Trophoblast cell (in vitro differentiated cells and primary cell): ENCODE results near the gene CASP4.

Experiments
- DNase-seq, 2 donors: peaks; one replicate each; pipeline ENCODE4 v3.0.0-alpha.2; 2016
- H2AFZ ChIP-seq: 2 replicates; pipeline ENCODE4 v1.6.1; 2013; ENCODE audit warnings: low read length, moderate library complexity, mild to moderate bottlenecking; ENCODE audit not compliant: insufficient read depth, poor library complexity
- H2AK5ac ChIP-seq: 2 replicates; pipeline ENCODE4 v1.6.1; 2013; ENCODE audit warnings: mild to moderate bottlenecking, low read length
- H2BK120ac ChIP-seq: 2 replicates; pipeline ENCODE4 v1.6.1; 2013; ENCODE audit warnings: low read length, mild to moderate bottlenecking, moderate library complexity; ENCODE audit not compliant: insufficient read depth, poor library complexity
- H2BK12ac ChIP-seq: 2 replicates; pipeline ENCODE4 v1.6.1; 2013; ENCODE audit warnings: mild to moderate bottlenecking, low read length, moderate library complexity
- H2BK5ac ChIP-seq: 2 replicates; pipeline ENCODE4 v1.6.1; 2013; ENCODE audit warnings: low read length, low read depth, moderate library complexity, mild to moderate bottlenecking; ENCODE audit not compliant: poor library complexity
- H3K14ac ChIP-seq: 2 replicates; pipeline ENCODE4 v1.6.1; 2013; ENCODE audit warnings: mild to moderate bottlenecking, low read length
- H3K18ac ChIP-seq: 2 replicates; pipeline ENCODE4 v1.6.1; 2013; ENCODE audit warnings: mild to moderate bottlenecking, low read length
- H3K23ac ChIP-seq: 2 replicates; pipeline ENCODE4 v1.6.1; 2013; ENCODE audit warnings: low read length
- H3K27ac ChIP-seq: 2 replicates; pipeline ENCODE4 v1.5.1; 2013; ENCODE audit warnings: low read depth, mild to moderate bottlenecking, inconsistent platforms, low read length, moderate library complexity
- H3K27me3 ChIP-seq: 2 replicates; pipeline ENCODE4 v1.6.1; 2013; ENCODE audit warnings: inconsistent platforms, mild to moderate bottlenecking, low read length, moderate library complexity; ENCODE audit not compliant: insufficient read depth
- H3K36me3 ChIP-seq, 2 experiments: 1 replicate in 1 of 2; 2 replicates in 1 of 2; pipeline ENCODE4 v1.6.1; 2013; ENCODE audit warnings: low read length in 2 of 2, mild to moderate bottlenecking in 2 of 2, moderate library complexity in 1 of 2; ENCODE audit not compliant: insufficient read depth in 2 of 2, control insufficient read depth in 1 of 2
- H3K4ac ChIP-seq: 2 replicates; pipeline ENCODE4 v1.6.1; 2013; ENCODE audit warnings: low read depth, mild to moderate bottlenecking, low read length, moderate library complexity
- H3K4me1 ChIP-seq, 2 experiments: 1 replicate in 1 of 2; 2 replicates in 1 of 2; pipeline ENCODE4 v1.6.1; 2013; ENCODE audit warnings: low read length in 2 of 2, mild to moderate bottlenecking in 2 of 2, moderate library complexity in 1 of 2; ENCODE audit not compliant: insufficient read depth in 2 of 2, control insufficient read depth in 1 of 2
- H3K4me2 ChIP-seq: 2 replicates; pipeline ENCODE4 v1.6.1; 2013; ENCODE audit warnings: inconsistent platforms, mild to moderate bottlenecking, low read length, moderate library complexity
- H3K4me3 ChIP-seq: 2 replicates; pipeline ENCODE4 v1.5.1; 2013; ENCODE audit warnings: mild to moderate bottlenecking, low read depth, low read length, inconsistent platforms
- H3K79me1 ChIP-seq: one replicate; pipeline ENCODE4 v1.6.1; 2013; ENCODE audit warnings: low read length
- H3K79me2 ChIP-seq: 2 replicates; pipeline ENCODE4 v1.6.1; 2013; ENCODE audit warnings: low read length, mild to moderate bottlenecking; ENCODE audit not compliant: control insufficient read depth, insufficient read depth, poor library complexity
- H3K9ac ChIP-seq: 2 replicates; pipeline ENCODE4 v1.6.1; 2013; ENCODE audit warnings: mild to moderate bottlenecking, low read length
- H3K9me3 ChIP-seq: 2 replicates; pipeline ENCODE4 v1.6.1; 2013; ENCODE audit warnings: low read depth, mild to moderate bottlenecking, control low read depth, inconsistent platforms, low read length; ENCODE audit not compliant: insufficient read depth
- H4K12ac ChIP-seq: 2 replicates; pipeline ENCODE4 v1.6.1; 2013; ENCODE audit warnings: low read depth, mild to moderate bottlenecking, low read length, moderate library complexity
- H4K8ac ChIP-seq: 2 replicates; pipeline ENCODE4 v1.6.1; 2013; ENCODE audit warnings: low read depth, mild to moderate bottlenecking, low read length, moderate library complexity
- H4K91ac ChIP-seq: one replicate; pipeline ENCODE4 v1.6.1; 2013; ENCODE audit warnings: low read depth, mild to moderate bottlenecking, low read length, moderate library complexity
- WGBS: extraction: QIAGEN DNeasy Blood & Tissue Kit; methylation state at CpG from one replicate; pipeline ENCODE4 v1.1.7; 2013; ENCODE audit warnings: missing lambda C conversion rate; ENCODE audit not compliant: insufficient read length, insufficient coverage; ENCODE audit errors: extremely low coverage; 5-methylcytosine and 5-hydroxymethylcytosine counted together

CASP4 gene

DNA sequence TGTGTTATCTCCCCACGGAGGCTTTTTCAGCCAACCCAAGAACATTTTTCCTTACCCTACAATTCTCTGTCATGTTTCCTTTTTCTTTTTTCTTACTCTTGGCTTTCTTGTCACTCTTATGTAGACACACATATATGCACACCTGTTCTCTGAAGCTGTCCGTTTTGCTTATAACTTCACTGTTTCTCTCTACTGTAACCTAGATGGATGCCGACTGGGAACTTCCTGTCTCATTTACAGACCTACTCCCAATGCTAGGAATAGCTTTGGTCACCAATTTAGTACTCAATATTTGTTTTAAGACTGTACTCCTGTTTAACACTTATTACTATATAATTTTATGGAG lies 60.2 kb downstream of the CASP4 start:
- Histone ChIP-seq H2BK120ac (no peak overlapping the region), H4K12ac (no peak overlapping the region), H4K8ac (no peak overlapping the region), H2BK12ac (no peak overlapping the region), H3K79me1 (no peaks in the 10 kb centered on the region), H3K18ac (no peak overlapping the region), H3K4ac (no peak overlapping the region), H3K36me3 (no peaks in the 10 kb centered on the region), H2AFZ (no peak overlapping the region), H3K4me2 (no peak overlapping the region), H3K23ac (no peak overlapping the region), H3K9ac (no peak overlapping the region), H3K27me3 (no peaks in the 10 kb centered on the region), H4K91ac (no peak overlapping the region), H2BK5ac (no peak overlapping the region), H3K27ac (no peak overlapping the region), H3K14ac (no peak overlapping the region), H3K79me2 (no peaks in the 10 kb centered on the region), H3K9me3 (no peaks in the 10 kb centered on the region), H2AK5ac (no peak overlapping the region), H3K4me3 (no peak overlapping the region), H3K4me1 (no peaks in the 10 kb centered on the region)
- no peak for DNase-seq
- no CpG with 5 or more reads among the region's 3 CpGs for WGBS

DNA sequence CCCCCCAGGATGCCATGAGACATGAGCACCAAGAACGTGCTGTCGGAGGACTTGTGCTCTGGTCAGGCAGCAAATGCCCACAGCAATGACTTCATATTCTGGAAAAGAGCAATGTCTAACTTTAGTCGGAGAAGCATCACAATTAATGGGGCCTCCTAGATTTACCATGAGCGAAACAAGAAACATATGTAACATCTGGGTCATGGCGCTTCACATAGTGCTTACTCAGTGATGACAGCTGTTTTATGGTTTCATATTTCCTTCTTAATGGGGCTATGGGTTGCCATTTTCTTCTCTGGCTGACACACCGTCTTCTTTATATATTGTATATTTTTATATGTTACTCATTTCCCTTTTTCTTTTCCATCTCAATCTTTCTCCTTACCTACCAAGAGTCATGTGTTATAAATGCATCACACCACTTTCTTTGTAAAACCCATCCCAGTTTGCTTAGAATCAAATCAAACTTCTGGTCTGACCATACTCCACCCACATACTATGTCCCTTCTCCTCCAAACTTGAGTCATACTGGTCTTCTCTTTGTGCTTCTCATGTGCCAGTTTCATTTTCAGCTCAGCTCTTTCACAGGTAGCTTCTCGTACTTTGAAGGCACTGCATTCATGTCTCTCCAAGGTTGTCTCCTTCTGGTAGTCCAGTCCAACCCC lies 60.7 kb downstream of the CASP4 start:
- Histone ChIP-seq H2BK120ac (no peak overlapping the region), H2AFZ (no peak overlapping the region), H4K12ac (no peak overlapping the region), H3K36me3 (no peaks in the 10 kb centered on the region), H3K4me2 (no peak overlapping the region), H4K8ac (no peak overlapping the region), H3K18ac (no peak overlapping the region), H2BK12ac (no peak overlapping the region), H2AK5ac (no peak overlapping the region), H3K14ac (no peak overlapping the region), H3K23ac (no peak overlapping the region), H3K27ac (no peak overlapping the region), H3K9ac (no peak overlapping the region), H3K9me3 (no peaks in the 10 kb centered on the region), H3K4ac (no peak overlapping the region), H3K27me3 (no peaks in the 10 kb centered on the region), H3K4me3 (no peak overlapping the region), H3K79me2 (no peaks in the 10 kb centered on the region), H4K91ac (no peak overlapping the region), H3K79me1 (no peaks in the 10 kb centered on the region), H2BK5ac (no peak overlapping the region), H3K4me1 (no peaks in the 10 kb centered on the region)
- no CpG with 5 or more reads among the region's 7 CpGs for WGBS
- no peak for DNase-seq

- H2AK5ac ChIP-seq, result no peak overlapping the region
- no peak overlapping the region for H3K9ac ChIP-seq
- H2BK12ac ChIP-seq, result no peak overlapping the region
- H3K4me2 ChIP-seq, result no peak overlapping the region
- H2AFZ ChIP-seq, result no peak overlapping the region
- H3K27me3 ChIP-seq, result no peaks in the 10 kb centered on the region
- H3K18ac ChIP-seq, result no peak overlapping the region
- H3K4me1 ChIP-seq, result no peaks in the 10 kb centered on the region
- no peaks in the 10 kb centered on the region for H3K36me3 ChIP-seq
- H2BK120ac ChIP-seq, result no peak overlapping the region
- no peak overlapping the region for H3K4ac ChIP-seq
- H3K14ac ChIP-seq, result no peak overlapping the region
- DNase-seq, result no peak
- H3K9me3 ChIP-seq, result no peaks in the 10 kb centered on the region
- WGBS, result no CpG with 5 or more reads among the region's 4 CpGs
- H3K4me3 ChIP-seq, result no peak overlapping the region
- no peak overlapping the region for H3K23ac ChIP-seq
- H3K27ac ChIP-seq, result no peak overlapping the region
- no peak overlapping the region for H4K91ac ChIP-seq
- H2BK5ac ChIP-seq, result no peak overlapping the region
- H4K12ac ChIP-seq, result no peak overlapping the region
- H3K79me1 ChIP-seq, result no peaks in the 10 kb centered on the region
- no peak overlapping the region for H4K8ac ChIP-seq
- H3K79me2 ChIP-seq, result no peaks in the 10 kb centered on the region
Measured at GRCh38 chr11:104905271-104905670, 63.1 kb downstream of the CASP4 start.

- DNase-seq, result no peak
- no peak overlapping the region for H3K4ac ChIP-seq
- H3K23ac ChIP-seq, result no peak overlapping the region
- H3K9ac ChIP-seq, result no peak overlapping the region
- H3K4me2 ChIP-seq, result no peak overlapping the region
- H3K27ac ChIP-seq, result no peak overlapping the region
- H3K27me3 ChIP-seq, result no peaks in the 10 kb centered on the region
- H4K91ac ChIP-seq, result no peak overlapping the region
- H4K8ac ChIP-seq, result no peak overlapping the region
- H3K79me1 ChIP-seq, result no peaks in the 10 kb centered on the region
- H3K4me1 ChIP-seq, result no peaks in the 10 kb centered on the region
- H3K14ac ChIP-seq, result no peak overlapping the region
- no peaks in the 10 kb centered on the region for H3K9me3 ChIP-seq
- H3K36me3 ChIP-seq, result no peaks in the 10 kb centered on the region
- no peak overlapping the region for H2BK120ac ChIP-seq
- no peak overlapping the region for H3K4me3 ChIP-seq
- no peak overlapping the region for H2BK12ac ChIP-seq
- no peak overlapping the region for H3K18ac ChIP-seq
- no peaks in the 10 kb centered on the region for H3K79me2 ChIP-seq
- no peak overlapping the region for H4K12ac ChIP-seq
- H2AFZ ChIP-seq, result no peak overlapping the region
- no peak overlapping the region for H2AK5ac ChIP-seq
- no peak overlapping the region for H2BK5ac ChIP-seq
Measured at GRCh38 chr11:104899226-104899625, 69.1 kb downstream of the CASP4 start.
